GM20431 (cell line): ENCODE measurements around the gene ADGRD2.

Experiments used
- in situ Hi-C: fragments of 300-500 bp; cut with MseI, MboI; formaldehyde crosslinking; loops from one replicate; pipeline ENCODE4 v1.15.0; 2020; ENCODE audit warnings: low sequenced_read_pairs; ENCODE audit not compliant: unreplicated experiment

The ADGRD2 gene

DNA sequence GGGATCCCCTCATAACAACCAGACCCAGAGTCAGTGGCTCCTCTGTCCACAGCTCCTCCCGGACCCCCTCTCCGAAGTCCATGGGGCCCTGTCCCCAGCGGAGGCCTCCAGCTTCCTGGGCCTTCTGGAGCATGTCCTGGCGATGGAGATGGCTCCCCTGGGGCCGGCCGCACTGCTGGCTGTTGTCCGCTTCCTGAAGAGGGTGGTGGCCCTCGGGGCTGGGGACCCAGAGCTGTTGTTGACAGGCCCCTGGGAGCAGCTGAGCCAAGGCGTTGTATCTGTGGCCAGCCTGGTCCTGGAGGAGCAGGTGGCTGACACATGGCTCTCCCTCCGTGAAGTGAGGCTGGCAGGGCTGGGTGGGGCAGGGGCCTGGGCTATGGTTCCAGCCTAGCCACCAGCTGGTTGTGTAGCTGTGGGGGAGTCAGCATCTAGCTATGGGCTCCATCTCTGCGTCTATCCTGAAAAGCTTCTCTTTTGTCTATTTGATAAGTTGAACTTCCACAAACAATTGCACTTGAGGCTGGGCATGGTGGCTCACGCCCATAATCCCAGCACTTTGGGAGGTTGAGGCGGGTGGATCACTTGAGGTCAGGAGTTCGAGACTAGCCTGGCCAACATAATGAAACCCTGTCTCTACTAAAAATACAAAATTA is 4.7 kb downstream of the ADGRD2 start:
- in situ Hi-C loops = no loop called here

GRCh38 chr9:124455820-124456219 is 5.6 kb downstream of the ADGRD2 start:
- in situ Hi-C loops = no loop called here

GRCh38 chr9:124456341-124457078 is 6.3 kb downstream of the ADGRD2 start:
- in situ Hi-C loops = no loop called here

DNA sequence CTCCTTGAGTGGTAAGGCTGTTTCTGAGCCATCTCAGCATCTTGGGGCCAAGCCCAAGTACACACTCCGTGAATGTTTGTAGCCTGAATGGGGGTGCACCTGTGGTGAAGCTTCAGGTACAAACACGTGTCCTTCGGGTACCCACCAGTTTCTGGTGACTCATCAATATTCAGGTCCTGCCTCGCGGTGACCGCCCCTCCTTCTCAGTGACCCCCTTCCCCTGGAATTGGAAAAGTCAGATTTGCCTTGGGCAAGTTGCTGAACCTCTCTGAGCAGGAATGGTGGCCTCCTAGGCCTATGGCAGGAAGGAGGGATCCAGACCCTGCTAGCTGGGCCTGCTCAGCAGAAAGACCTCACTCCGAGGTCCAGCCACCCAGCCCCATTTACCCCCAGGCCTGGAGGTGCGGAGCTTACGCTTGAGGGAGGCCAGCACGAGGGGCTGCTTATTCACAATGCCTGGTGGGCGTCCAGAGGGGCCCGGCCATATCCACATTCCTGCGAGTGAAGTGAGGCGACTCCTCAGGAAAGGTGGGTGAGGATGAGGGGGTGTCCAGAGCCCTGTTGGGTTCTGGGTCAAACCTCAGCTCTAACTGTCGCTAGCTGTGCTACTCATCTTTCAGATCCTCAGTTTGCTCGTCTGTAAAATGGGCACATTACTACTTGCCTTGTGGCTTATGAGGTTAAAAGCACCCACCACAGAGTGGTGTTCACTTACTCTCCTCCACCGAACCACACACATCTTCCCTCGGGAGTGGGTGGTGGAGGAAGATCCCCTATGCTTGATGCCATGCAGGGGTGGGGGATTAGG is 7.0 kb downstream of the ADGRD2 start:
- in situ Hi-C loops = no loop called here

DNA sequence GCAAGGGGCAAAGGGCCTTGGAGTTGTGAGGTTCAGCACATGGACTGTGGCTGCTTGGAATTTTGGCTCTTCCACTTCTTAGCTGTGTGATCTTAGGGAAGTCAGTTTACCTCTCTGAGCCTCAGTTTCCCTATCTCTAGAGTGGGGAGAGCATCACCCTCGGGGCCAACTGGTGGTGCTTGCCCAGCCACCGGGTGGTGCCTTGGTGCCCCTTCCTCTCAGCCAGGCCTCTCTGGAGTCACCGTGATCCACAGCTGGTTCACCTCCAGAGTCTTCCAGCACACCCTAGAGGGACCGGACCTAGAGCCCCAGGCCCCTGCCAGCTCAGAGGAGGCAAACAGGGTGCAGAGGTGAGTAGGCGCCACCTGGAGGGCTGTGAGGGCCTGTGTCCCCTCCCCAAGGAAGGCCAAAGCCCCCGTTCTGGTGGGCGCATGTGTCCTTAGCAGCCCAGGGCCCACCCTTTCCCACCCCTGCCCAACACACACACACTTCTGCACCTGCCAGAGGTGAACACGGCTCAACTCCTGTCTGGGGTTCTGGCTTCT is 7.7 kb downstream of the ADGRD2 start:
- in situ Hi-C loops = no loop called here

- in situ Hi-C loops = no loop called here
These were observed 8.2 kb downstream of the ADGRD2 start for GRCh38 chr9:124458441-124458840.

DNA sequence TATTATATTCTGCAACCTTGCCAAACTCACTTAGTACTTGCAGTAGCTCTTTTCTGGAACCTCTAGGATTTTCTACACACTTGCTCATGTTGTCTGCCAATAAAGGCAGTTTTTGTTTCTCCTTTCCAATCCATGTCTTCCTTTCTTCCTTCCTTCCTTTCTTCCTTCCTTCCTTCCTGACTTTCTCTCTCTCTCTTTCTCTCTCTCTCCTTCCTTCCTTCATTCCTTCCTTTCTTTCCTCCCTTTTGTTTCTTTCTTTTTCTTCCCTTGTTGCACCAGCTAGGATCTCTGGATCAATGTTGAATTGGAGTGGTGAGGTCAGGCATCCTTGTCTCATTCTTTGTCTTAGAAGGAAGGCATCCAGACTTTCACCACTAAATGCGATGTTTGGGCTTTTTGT is 12.5 kb downstream of the ADGRD2 start:
- in situ Hi-C loops = no loop called here

DNA sequence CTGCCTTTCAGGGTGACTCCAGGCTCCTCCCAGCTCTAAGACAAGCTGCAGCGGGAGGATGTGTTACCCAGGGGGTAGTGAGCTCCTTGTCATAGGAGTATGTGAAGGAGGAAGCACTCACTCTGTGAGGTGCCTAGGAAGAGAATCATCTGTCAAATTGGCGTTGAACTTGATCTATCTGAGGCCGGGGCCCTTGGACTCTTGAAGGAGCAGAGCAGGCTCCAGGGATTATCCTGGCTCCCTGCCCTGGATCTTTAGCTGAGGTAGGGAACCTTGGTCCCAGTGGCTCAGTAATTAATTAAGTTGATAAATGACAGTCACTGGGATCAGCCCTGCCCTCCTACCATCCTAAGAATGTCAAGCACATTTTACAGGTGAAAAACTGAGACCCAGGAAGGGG is 15.5 kb downstream of the ADGRD2 start:
- in situ Hi-C loops = no loop called here

GRCh38 chr9:124467410-124468060 is 17.3 kb downstream of the ADGRD2 start:
- in situ Hi-C loops = no loop called here

DNA sequence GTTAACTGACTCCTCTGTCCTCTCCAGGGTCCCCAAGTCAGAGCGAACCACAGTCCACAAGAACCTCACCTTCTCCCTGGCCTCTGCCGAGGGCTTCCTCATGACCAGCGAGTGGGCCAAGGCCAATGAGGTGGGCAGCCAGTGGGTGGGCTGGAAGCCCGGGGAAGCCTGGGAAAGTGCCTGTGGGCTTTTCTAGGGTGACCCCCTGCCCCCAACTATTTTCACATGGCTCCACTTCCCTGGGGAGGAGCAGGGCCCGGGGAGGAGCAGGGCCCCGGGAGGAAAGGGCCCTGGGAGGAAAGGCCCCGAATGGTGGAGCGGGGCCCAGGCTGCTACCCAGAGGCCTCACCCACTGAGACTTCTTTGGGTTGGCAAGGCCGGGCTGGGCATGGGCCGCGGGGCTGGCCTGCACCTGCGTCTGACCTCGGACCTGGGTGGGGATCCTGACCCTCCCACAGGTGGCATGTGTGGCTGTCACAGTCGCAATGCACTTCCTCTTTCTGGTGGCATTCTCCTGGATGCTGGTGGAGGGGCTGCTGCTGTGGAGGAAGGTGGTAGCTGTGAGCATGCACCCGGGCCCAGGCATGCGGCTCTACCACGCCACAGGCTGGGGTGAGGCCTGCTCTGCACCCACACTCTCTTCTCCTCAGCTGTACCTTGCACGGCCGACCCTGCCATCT is 17.9 kb downstream of the ADGRD2 start:
- in situ Hi-C loops = no loop called here

- in situ Hi-C loops = no loop called here
These were observed 19.0 kb downstream of the ADGRD2 start for GRCh38 chr9:124469011-124469832.

GRCh38 chr9:124470306-124470705 is 20.1 kb downstream of the ADGRD2 start:
- in situ Hi-C loops = no loop called here

DNA sequence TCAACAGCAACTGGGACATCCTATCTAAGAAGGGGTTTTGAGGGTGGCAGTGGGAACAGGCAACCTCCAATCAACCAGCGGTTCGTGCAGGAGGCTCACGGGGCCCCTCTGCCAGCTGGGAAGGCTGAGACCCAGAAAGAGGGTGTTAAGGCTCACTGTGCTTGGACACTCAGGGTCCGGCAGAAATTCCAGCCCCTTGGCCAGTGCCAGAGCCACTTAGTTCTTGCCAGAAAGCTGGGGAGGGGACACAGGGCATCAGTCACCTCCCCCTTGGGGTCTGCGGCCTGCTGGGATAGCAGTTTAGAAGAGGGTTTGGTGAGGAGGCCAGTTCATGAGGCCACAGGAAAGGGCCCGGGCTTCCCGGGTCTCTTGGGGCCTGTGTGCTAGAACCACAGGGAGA is 20.5 kb downstream of the ADGRD2 start:
- in situ Hi-C loops = no loop called here

GRCh38 chr9:124471761-124472160 is 21.5 kb downstream of the ADGRD2 start:
- in situ Hi-C loops = no loop called here

- in situ Hi-C loops = no loop called here
These were observed 22.5 kb downstream of the ADGRD2 start for GRCh38 chr9:124472770-124473169.

DNA sequence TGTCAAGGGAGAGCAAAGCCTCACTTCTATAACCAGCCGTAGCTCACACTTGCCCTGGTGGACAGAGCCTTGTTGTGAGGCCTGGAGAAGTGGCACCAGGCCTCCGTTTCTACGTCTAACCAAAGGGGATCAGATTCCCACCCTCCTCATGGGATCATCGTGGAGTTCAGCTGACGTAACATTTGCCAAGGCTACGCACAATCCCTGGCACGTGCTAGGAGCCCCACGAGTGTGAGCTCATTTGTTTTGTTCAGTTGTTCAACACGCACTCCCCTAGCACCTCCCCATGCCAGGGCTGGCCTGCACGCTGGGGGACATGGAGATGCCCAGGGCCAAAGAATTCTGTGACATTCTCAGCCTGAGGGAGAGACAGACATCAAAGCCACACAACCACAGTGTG is 23.1 kb downstream of the ADGRD2 start:
- in situ Hi-C loops = no loop called here

GRCh38 chr9:124474151-124474550 is 23.9 kb downstream of the ADGRD2 start:
- in situ Hi-C loops = no loop called here

- in situ Hi-C loops = no loop called here
These were observed 25.1 kb downstream of the ADGRD2 start for GRCh38 chr9:124475158-124475867.
